ENCODE results near the gene JARID2. TPM values are rescaled to one million over a fixed set of nuclear protein-coding genes. Genes with fewer than 3 reads are reported as not detected.

JARID2 gene
- total RNA-seq, 2 donors from 2014 or later: 3.6 to 4.6 TPM

- H3K4me1 ChIP-seq: peaks cover 8% of the 10 kb centered on the region
- H3K27me3 ChIP-seq: no peaks in the 10 kb centered on the region
- H3K9me3 ChIP-seq: no peaks in the 10 kb centered on the region
- no peaks in the 10 kb centered on the region for H3K36me3 ChIP-seq (replicated peaks in 1 of 2; ENCODE audit: insufficient read depth in 1 of 2, low read depth in 2 of 2)
- intact Hi-C loops (cut with DNase I): no loop called here
- no peak for TF ChIP-seq POLR2A (IDR thresholded peaks at IDR 0.05)
- TF ChIP-seq CTCF (IDR thresholded peaks at IDR 0.05): no peak
- 67 to 84% methylated on average over 4 of the region's 4 CpGs for whole genome bisulfite sequencing, 2 donors
- DNase-seq (no peak), ATAC-seq (no peak)
- H3K4me3 ChIP-seq: no peak overlapping the region
- no peak overlapping the region for H3K27ac ChIP-seq
Observed at GRCh38 chr6:15340775-15341174, 94.9 kb downstream of the JARID2 start.

DNA sequence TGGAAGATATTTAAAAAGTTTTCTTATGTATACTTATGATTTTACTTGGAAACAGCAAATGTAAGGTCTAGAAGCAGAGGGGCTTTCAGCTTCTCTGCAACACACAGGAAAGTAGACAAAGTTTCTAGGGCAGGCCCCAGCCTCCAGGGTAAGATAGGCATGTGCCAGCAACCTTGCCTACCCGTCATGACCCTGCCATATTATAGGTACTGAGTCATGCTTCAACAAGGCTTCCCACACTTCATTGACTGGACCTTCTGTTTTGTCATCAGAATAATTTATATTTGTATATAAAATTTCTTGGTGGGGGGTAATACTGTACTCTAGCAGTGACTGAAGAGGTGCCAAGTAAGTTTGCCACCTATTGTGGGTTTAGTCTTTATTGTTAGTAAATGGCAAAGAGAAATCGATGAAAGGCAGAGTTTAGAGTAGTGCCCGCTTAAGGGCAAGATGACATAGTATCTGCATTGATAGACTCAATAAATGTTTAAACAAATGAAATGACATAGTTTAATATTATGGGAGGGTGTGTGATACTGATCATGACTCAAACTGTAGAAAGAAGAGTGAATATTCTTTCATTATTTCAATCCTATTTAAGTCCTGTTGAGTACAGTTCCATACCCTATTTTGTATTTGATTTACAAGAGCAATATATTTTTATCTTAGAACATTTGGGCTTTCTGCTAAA, 95.6 kb downstream of the JARID2 start:
- H3K4me1 ChIP-seq: peaks cover 8% of the 10 kb centered on the region
- no peaks in the 10 kb centered on the region for H3K27me3 ChIP-seq
- no peak overlapping the region for H3K4me3 ChIP-seq
- ATAC-seq (no peak), DNase-seq (no peak)
- no peaks in the 10 kb centered on the region for H3K9me3 ChIP-seq
- intact Hi-C loops (cut with DNase I): no loop called here
- no peak for TF ChIP-seq POLR2A (IDR thresholded peaks at IDR 0.05)
- no peak for TF ChIP-seq CTCF (IDR thresholded peaks at IDR 0.05)
- H3K27ac ChIP-seq: no peak overlapping the region
- no peaks in the 10 kb centered on the region for H3K36me3 ChIP-seq (replicated peaks in 1 of 2; ENCODE audit: insufficient read depth in 1 of 2, low read depth in 2 of 2)
- 54 to 71% methylated on average over 3 of the region's 3 CpGs for WGBS, 2 donors

DNA sequence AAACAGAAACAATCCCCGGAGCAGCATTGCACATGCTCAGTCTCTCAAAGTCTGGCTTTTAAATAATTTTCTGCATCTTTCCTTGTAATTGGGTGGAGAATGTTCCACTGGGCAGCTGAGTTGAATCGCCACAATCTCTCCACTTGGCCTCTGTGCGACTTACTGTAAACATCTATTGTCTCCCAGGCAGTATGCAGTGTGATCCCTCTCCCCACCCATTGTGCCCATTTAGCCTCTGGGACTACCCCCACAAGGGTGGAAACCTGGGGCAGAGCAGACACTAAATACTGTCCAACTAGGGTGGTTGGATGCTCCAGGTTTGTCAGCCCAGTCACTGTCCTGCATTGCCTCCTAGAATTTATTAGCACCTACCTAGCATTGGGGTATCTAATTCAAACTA, 96.2 kb downstream of the JARID2 start:
- DNase-seq: no peak
- TF ChIP-seq CTCF (IDR thresholded peaks at IDR 0.05) (no peak), POLR2A (IDR thresholded peaks at IDR 0.05) (no peak)
- H3K36me3 ChIP-seq (replicated peaks in 1 of 2; ENCODE audit: insufficient read depth in 1 of 2, low read depth in 2 of 2): no peaks in the 10 kb centered on the region
- H3K4me1 ChIP-seq: peaks cover 8% of the 10 kb centered on the region
- no peaks in the 10 kb centered on the region for H3K27me3 ChIP-seq
- H3K9me3 ChIP-seq: no peaks in the 10 kb centered on the region
- H3K4me3 ChIP-seq: no peak overlapping the region
- no peak for ATAC-seq
- intact Hi-C loops (cut with DNase I): no loop called here
- H3K27ac ChIP-seq: no peak overlapping the region
- WGBS, 2 donors: 93 to 96% methylated on average over 3 of the region's 3 CpGs

DNA sequence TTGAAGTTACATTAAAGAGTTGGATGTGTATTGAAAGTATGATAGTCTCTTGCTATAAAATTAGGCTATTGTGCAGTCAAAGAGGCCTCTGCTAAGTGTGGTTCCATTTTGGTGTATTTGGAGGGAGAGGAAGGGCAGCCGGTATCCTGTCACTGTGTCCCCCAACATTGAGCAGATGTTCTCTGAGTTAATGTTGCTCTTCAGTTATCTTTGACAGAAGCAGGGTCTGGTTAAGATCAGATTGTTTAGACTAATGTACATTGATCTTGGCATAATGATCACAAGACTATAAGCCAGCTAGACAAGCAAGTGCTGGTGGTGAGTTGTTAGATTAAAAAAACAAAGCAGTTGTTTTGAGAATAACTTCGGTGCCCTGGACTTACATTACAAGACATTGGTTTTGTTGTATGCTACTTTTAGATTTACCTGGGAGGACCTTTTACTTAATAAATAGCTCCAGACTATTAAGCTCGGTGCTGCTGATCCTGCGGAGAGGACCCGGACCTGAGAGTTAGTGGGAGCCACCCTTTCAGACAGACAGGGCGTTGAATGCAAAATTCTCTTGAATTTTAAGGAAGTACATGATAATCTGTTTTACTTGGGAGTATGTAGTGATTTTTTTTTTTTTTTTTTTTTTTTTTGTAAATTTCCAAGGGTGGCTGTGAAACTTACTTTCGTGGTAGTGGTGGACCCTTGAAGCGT, 97.8 kb downstream of the JARID2 start:
- Histone ChIP-seq H3K9me3 (no peaks in the 10 kb centered on the region), H3K4me1 (peaks cover 8% of the 10 kb centered on the region), H3K4me3 (no peak overlapping the region), H3K27me3 (no peaks in the 10 kb centered on the region), H3K27ac (no peak overlapping the region), H3K36me3 (replicated peaks in 1 of 2; ENCODE audit: insufficient read depth in 1 of 2, low read depth in 2 of 2) (no peaks in the 10 kb centered on the region)
- DNase-seq: no peak
- WGBS, 2 donors: 75 to 90% methylated on average over 8 of the region's 8 CpGs
- ATAC-seq: no peak
- TF ChIP-seq POLR2A (IDR thresholded peaks at IDR 0.05): no peak
- intact Hi-C loops (cut with DNase I): no loop called here

GRCh38 chr6:15344192-15344519, 98.3 kb downstream of the JARID2 start:
- no peak overlapping the region for H3K27ac ChIP-seq
- no peak overlapping the region for H3K4me3 ChIP-seq
- no peaks in the 10 kb centered on the region for H3K9me3 ChIP-seq
- no peaks in the 10 kb centered on the region for H3K27me3 ChIP-seq
- intact Hi-C loops (cut with DNase I): no loop called here
- H3K36me3 ChIP-seq (replicated peaks in 1 of 2; ENCODE audit: insufficient read depth in 1 of 2, low read depth in 2 of 2): no peaks in the 10 kb centered on the region
- TF ChIP-seq CTCF (IDR thresholded peaks at IDR 0.05): no peak
- TF ChIP-seq POLR2A (IDR thresholded peaks at IDR 0.05): no peak
- DNase-seq (no peak), ATAC-seq (peak; percentile 33)
- WGBS, 2 donors: 37 to 42% methylated on average over 3 of the region's 3 CpGs
- peaks cover 8% of the 10 kb centered on the region for H3K4me1 ChIP-seq
